HCT116 (cell line): ENCODE results near the gene GRIK2. TPM values are rescaled to one million over a fixed set of nuclear protein-coding genes. Genes with fewer than 3 reads are reported as not detected.

Source experiments
- ATAC-seq: fragments of 200-7000 bp; cut with Tn5 transposase; 2 replicates; pipeline ENCODE4 v1.9.1; 2020; ENCODE audit warnings: mild to moderate bottlenecking, moderate library complexity
- BruUV-seq: library from RNA; stranded (reverse); fragments of 400-500 nt; replicated peaks from 2 replicates; lab custom pipeline; 2021; lab: Mats Ljungman, UMichigan
- CTCF ChIA-PET: fragments of 300-600 bp; sonication (Branson Sonifier 250); formaldehyde crosslinking; loops from one replicate; lab custom pipeline; 2021; ENCODE audit warnings: antibody characterized with exemption; lab: Charles Lee
- POLR2A ChIA-PET: fragments of 300-600, 350-600 bp; sonication (Branson Sonifier 250); formaldehyde crosslinking; loops from one replicate; lab custom pipeline; 2021; ENCODE audit warnings: antibody characterized with exemption; lab: Charles Lee
- RAD21 ChIA-PET, 2 experiments: fragments of 300-600 bp; sonication (Branson Sonifier 250); formaldehyde crosslinking; loops; one replicate each; lab custom pipeline; 2023; ENCODE audit warnings: low total read pairs in 2 of 2; ENCODE audit not compliant: uncharacterized antibody in 2 of 2, unreplicated experiment in 2 of 2, low non-redundant PET in 1 of 2; lab: Charles Lee
- DNase-seq: peaks from one replicate; pipeline ENCODE4 v3.0.0-alpha.2; 2010; ENCODE audit warnings: low read depth, low spot score
- H2AFZ ChIP-seq: fragments of 200-600 bp; shearing (Covaris generic), sonication (generic); 2 replicates; pipeline ENCODE4 v1.6.1; 2017; ENCODE audit warnings: low read depth, mixed run types, mixed read lengths, antibody characterized with exemption, low read length; ENCODE audit not compliant: poor library complexity, severe bottlenecking
- H3K27ac ChIP-seq: 2 replicates; pipeline ENCODE4 v1.5.1; 2012; ENCODE audit warnings: low read depth, low read length
- H3K27me3 ChIP-seq: fragments of 200-600 bp; sonication (generic); 2 replicates; pipeline ENCODE4 v1.6.1; 2016; ENCODE audit warnings: mixed run types, low read length, mixed read lengths; ENCODE audit not compliant: insufficient read depth
- H3K36me3 ChIP-seq, 2 experiments: fragments of 200-500 bp in 1 of 2; fragments of 200-600 bp in 1 of 2; sonication (Bioruptor generic) in 1 of 2; sonication (generic) in 1 of 2; 2 replicates each; pipeline versions ENCODE4 v1.5.1 to v1.6.1; 2014 to 2016; ENCODE audit warnings: low read length in 2 of 2, inconsistent platforms in 1 of 2, mixed read lengths in 1 of 2, mixed run types in 1 of 2; ENCODE audit not compliant: insufficient read depth in 2 of 2, control insufficient read depth in 1 of 2
- H3K4me1 ChIP-seq, 2 experiments: fragments of 200-600 bp in 1 of 2; sonication (generic) in 1 of 2; 2 replicates each; pipeline versions ENCODE4 v1.5.1 to v1.6.1; 2012 to 2017; ENCODE audit warnings: low read length in 2 of 2, inconsistent platforms in 1 of 2, mild to moderate bottlenecking in 1 of 2, mixed read lengths in 1 of 2, mixed run types in 1 of 2, moderate library complexity in 1 of 2; ENCODE audit not compliant: insufficient read depth in 2 of 2, control insufficient read depth in 1 of 2
- H3K4me2 ChIP-seq: fragments of 200-600 bp; sonication (generic); 2 replicates; pipeline ENCODE4 v1.6.1; 2017; ENCODE audit warnings: mixed run types, low read length, mixed read lengths
- H3K4me3 ChIP-seq, 2 experiments: fragments of 200-600 bp in 1 of 2; sonication (generic) in 1 of 2; replicated peaks in 1 of 2; 2 replicates each; pipeline ENCODE4 v1.5.1; 2011 to 2016; ENCODE audit warnings: low read length in 2 of 2, control low read depth in 1 of 2, low read depth in 1 of 2, mild to moderate bottlenecking in 1 of 2, mixed read lengths in 1 of 2, mixed run types in 1 of 2
- H3K79me2 ChIP-seq: fragments of 200-600 bp; sonication (generic); 2 replicates; pipeline ENCODE4 v1.6.1; 2017; ENCODE audit warnings: mild to moderate bottlenecking, mixed run types, low read length, moderate library complexity, mixed read lengths; ENCODE audit not compliant: insufficient read depth
- H3K9ac ChIP-seq: fragments of 200-600 bp; sonication (generic); 2 replicates; pipeline ENCODE4 v1.6.1; 2016; ENCODE audit warnings: low read length, mixed read lengths
- H3K9me2 ChIP-seq: fragments of 200-600 bp; sonication (generic), shearing (Covaris generic); 2 replicates; pipeline ENCODE4 v1.6.1; 2017; ENCODE audit warnings: mixed run types, mild to moderate bottlenecking, moderate library complexity; ENCODE audit not compliant: insufficient read depth
- H3K9me3 ChIP-seq, 2 experiments: fragments of 200-500 bp in 1 of 2; fragments of 200-600 bp in 1 of 2; sonication (Bioruptor generic) in 1 of 2; sonication (generic) in 1 of 2; 2 replicates each; pipeline ENCODE4 v1.6.1; 2014 to 2017; ENCODE audit warnings: low read length in 2 of 2, mixed read lengths in 2 of 2, inconsistent platforms in 1 of 2, low read depth in 1 of 2, mild to moderate bottlenecking in 1 of 2, mixed run types in 1 of 2, moderate library complexity in 1 of 2; ENCODE audit not compliant: control insufficient read depth in 1 of 2, insufficient read depth in 1 of 2
- H4K20me1 ChIP-seq: fragments of 200-600 bp; sonication (generic), shearing (Covaris generic); 2 replicates; pipeline ENCODE4 v1.6.1; 2017; ENCODE audit warnings: mixed run types, mild to moderate bottlenecking, moderate library complexity; ENCODE audit not compliant: insufficient read depth
- CBX3 ChIP-seq: IDR thresholded peaks from 2 replicates; pipeline ENCODE4 v1.6.1; 2012; ENCODE audit warnings: low read depth
- CEBPB ChIP-seq: IDR thresholded peaks from 2 replicates; pipeline ENCODE4 v1.6.1; 2012; ENCODE audit warnings: low read depth
- EGR1 ChIP-seq: IDR thresholded peaks from 2 replicates; pipeline ENCODE4 v1.6.1; 2012; ENCODE audit warnings: low read depth
- EZH2 ChIP-seq: fragments of 200-600 bp; sonication (generic); IDR thresholded peaks from 2 replicates; pipeline ENCODE4 v1.6.1; 2017; ENCODE audit warnings: antibody characterized with exemption, mixed run types
- POLR2A ChIP-seq: IDR thresholded peaks from 2 replicates; pipeline ENCODE4 v1.7.0; 2011; ENCODE audit warnings: borderline replicate concordance; ENCODE audit not compliant: insufficient read depth, insufficient read length; ENCODE audit errors: extremely low read depth
- RAD21 ChIP-seq: IDR thresholded peaks from 2 replicates; pipeline ENCODE4 v1.6.1; 2012; ENCODE audit warnings: low read depth, mild to moderate bottlenecking
- SIN3A ChIP-seq: IDR thresholded peaks from 2 replicates; pipeline ENCODE4 v1.6.1; 2012; ENCODE audit warnings: low read depth
- SP1 ChIP-seq: IDR thresholded peaks from 2 replicates; pipeline ENCODE4 v1.6.1; 2012; ENCODE audit warnings: low read depth
- SRF ChIP-seq: IDR thresholded peaks from 2 replicates; pipeline ENCODE4 v1.6.1; 2012; ENCODE audit warnings: low read depth
- YY1 ChIP-seq: IDR thresholded peaks from 2 replicates; pipeline ENCODE4 v1.6.1; 2011; ENCODE audit warnings: low read length, low read depth, moderate library complexity, mild to moderate bottlenecking; ENCODE audit not compliant: insufficient replicate concordance; ENCODE audit errors: extremely low read depth
- ZFX ChIP-seq: fragments of 450-650 bp; IDR thresholded peaks from 2 replicates; pipeline ENCODE4 v1.6.1; 2017
- ZNF274 ChIP-seq: fragments of 200-500 bp; sonication (Bioruptor generic); IDR thresholded peaks from 2 replicates; pipeline ENCODE4 v1.6.1; 2014; ENCODE audit warnings: mild to moderate bottlenecking, low read depth, low read length, inconsistent platforms
- intact Hi-C: fragments of 100-400 bp; cut with micrococcal nuclease; formaldehyde crosslinking; loops from 2 replicates; pipeline ENCODE4 v1.10.0; 2022
- total RNA-seq: library from RNA; stranded (reverse); gene quantifications from one replicate; pipeline ENCODE4 v1.2.1, GENCODE V29; 2021; ENCODE audit not compliant: unreplicated experiment
- TF ChIP-seq, protein P1 (sequence below): IDR thresholded peaks from 2 replicates; pipeline ENCODE4 v1.6.1; 2012; ENCODE audit warnings: low read depth

GRIK2 gene
- total RNA-seq, 1 experiment from 2014 or later: 0.64 TPM

DNA sequence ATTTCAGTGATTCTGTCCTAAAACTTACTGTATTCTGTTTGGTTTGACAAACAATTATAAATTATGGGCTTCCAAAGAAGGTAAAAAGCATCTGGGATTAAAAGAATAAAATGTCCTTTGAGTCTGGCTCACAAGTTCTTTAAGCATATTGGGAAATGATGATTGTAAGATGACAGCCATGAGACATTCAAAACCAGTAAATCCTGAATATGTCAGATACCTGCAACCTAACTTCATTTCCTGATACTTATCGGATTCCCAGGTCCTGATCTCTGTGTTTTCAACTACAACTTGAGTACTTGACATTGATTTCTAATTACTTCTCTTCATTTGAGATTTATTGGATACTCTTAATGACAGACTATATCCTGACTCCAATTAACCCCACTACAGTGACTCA lies 446.6 kb downstream of the GRIK2 start:
- Histone ChIP-seq H3K4me3 (no peak overlapping the region), H3K27me3 (no peaks in the 10 kb centered on the region), H4K20me1 (no peaks in the 10 kb centered on the region), H3K9ac (no peak overlapping the region), H3K36me3 (no peaks in the 10 kb centered on the region), H3K9me2 (no peaks in the 10 kb centered on the region), H2AFZ (no peak overlapping the region), H3K9me3 (no peaks in the 10 kb centered on the region), H3K79me2 (no peaks in the 10 kb centered on the region), H3K4me2 (no peak overlapping the region), H3K27ac (no peak overlapping the region), H3K4me1 (no peaks in the 10 kb centered on the region)
- ChIA-PET RAD21 (no interaction called here), POLR2A (no interaction called here), CTCF (no interaction called here)
- ATAC-seq (no peak), DNase-seq (no peak)
- BruUV-seq: no TSS peak
- intact Hi-C loops: no loop called here
- no peak for TF ChIP-seq ZNF274
- TF ChIP-seq SIN3A: no peak
- TF ChIP-seq EGR1: no peak
- no peak for TF ChIP-seq EZH2
- TF ChIP-seq CBX3: no peak
- TF ChIP-seq SRF: no peak
- no peak for TF ChIP-seq YY1
- TF ChIP-seq, protein P1, sequence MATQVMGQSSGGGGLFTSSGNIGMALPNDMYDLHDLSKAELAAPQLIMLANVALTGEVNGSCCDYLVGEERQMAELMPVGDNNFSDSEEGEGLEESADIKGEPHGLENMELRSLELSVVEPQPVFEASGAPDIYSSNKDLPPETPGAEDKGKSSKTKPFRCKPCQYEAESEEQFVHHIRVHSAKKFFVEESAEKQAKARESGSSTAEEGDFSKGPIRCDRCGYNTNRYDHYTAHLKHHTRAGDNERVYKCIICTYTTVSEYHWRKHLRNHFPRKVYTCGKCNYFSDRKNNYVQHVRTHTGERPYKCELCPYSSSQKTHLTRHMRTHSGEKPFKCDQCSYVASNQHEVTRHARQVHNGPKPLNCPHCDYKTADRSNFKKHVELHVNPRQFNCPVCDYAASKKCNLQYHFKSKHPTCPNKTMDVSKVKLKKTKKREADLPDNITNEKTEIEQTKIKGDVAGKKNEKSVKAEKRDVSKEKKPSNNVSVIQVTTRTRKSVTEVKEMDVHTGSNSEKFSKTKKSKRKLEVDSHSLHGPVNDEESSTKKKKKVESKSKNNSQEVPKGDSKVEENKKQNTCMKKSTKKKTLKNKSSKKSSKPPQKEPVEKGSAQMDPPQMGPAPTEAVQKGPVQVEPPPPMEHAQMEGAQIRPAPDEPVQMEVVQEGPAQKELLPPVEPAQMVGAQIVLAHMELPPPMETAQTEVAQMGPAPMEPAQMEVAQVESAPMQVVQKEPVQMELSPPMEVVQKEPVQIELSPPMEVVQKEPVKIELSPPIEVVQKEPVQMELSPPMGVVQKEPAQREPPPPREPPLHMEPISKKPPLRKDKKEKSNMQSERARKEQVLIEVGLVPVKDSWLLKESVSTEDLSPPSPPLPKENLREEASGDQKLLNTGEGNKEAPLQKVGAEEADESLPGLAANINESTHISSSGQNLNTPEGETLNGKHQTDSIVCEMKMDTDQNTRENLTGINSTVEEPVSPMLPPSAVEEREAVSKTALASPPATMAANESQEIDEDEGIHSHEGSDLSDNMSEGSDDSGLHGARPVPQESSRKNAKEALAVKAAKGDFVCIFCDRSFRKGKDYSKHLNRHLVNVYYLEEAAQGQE: no peak
- TF ChIP-seq RAD21: no peak
- no peak for TF ChIP-seq ZFX
- TF ChIP-seq POLR2A: no peak
- TF ChIP-seq CEBPB: no peak
- TF ChIP-seq SP1: no peak
